Measurements from ENCODE around the gene PDXK.

Gene PDXK

DNA sequence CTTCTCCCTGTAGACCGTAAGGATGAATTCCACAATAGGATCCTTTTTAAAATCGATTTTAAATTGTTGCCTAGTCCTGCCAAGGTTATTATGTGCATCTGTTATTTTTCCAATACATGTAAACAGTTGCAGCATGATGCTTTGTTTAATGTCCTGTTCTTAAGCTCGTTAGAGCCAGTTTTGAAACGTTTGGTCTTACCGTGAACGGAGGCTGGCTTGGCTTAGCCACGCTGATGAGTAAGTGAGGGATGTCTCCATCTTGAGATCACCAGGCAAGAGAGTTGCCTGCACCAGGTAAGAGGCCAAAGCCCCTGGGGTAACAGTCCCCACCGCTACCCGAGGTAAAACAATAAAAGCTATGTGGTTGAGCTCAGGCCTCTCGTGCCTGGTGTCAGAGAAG lies 39.9 kb downstream of the PDXK start:
- DNase-seq (ENCODE audit: low read depth): no peak
- TF ChIP-seq, protein P1, sequence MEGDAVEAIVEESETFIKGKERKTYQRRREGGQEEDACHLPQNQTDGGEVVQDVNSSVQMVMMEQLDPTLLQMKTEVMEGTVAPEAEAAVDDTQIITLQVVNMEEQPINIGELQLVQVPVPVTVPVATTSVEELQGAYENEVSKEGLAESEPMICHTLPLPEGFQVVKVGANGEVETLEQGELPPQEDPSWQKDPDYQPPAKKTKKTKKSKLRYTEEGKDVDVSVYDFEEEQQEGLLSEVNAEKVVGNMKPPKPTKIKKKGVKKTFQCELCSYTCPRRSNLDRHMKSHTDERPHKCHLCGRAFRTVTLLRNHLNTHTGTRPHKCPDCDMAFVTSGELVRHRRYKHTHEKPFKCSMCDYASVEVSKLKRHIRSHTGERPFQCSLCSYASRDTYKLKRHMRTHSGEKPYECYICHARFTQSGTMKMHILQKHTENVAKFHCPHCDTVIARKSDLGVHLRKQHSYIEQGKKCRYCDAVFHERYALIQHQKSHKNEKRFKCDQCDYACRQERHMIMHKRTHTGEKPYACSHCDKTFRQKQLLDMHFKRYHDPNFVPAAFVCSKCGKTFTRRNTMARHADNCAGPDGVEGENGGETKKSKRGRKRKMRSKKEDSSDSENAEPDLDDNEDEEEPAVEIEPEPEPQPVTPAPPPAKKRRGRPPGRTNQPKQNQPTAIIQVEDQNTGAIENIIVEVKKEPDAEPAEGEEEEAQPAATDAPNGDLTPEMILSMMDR (IDR thresholded peaks at IDR 0.05; ENCODE audit: control insufficient read depth, extremely low read depth, insufficient read depth): no peak
- no peak overlapping the region for H3K4me3 ChIP-seq (ENCODE audit: low read depth, low read length)

- no peak for DNase-seq (ENCODE audit: low read depth)
- TF ChIP-seq, protein P1 (IDR thresholded peaks at IDR 0.05; ENCODE audit: control insufficient read depth, extremely low read depth, insufficient read depth): no peak
- no peak overlapping the region for H3K4me3 ChIP-seq (ENCODE audit: low read depth, low read length)
Measured at GRCh38 chr21:43759651-43760050, 40.7 kb downstream of the PDXK start.

- no peak overlapping the region for H3K4me3 ChIP-seq (ENCODE audit: low read depth, low read length)
- TF ChIP-seq, protein P1 (IDR thresholded peaks at IDR 0.05; ENCODE audit: control insufficient read depth, extremely low read depth, insufficient read depth): no peak
- no peak for DNase-seq (ENCODE audit: low read depth)
Measured at GRCh38 chr21:43760391-43760958, 41.5 kb downstream of the PDXK start.

DNA sequence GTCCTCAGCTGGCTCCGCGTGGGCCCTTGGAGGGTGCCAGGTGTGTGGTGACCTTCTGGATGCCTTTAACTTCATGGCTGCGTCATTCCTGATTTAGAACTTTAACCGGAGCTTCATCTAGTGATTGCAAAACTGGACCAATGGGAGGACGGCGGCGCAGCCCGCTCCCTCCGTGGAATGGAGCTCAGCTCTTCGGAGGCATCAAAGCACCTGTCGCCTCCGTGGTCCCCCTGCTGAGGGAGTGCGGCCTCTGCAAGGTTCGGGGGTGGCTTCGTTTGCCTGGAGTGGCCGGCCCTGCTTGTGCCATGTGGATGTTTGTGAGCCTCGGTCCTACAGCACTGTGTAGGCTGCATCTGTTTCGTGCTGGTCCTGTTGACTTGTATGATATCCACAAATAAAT lies 43.0 kb downstream of the PDXK start:
- no peak for DNase-seq (ENCODE audit: low read depth)
- H3K4me3 ChIP-seq (ENCODE audit: low read depth, low read length): no peak overlapping the region
- TF ChIP-seq, protein P1 (IDR thresholded peaks at IDR 0.05; ENCODE audit: control insufficient read depth, extremely low read depth, insufficient read depth): no peak

- no peak overlapping the region for H3K4me3 ChIP-seq (ENCODE audit: low read depth, low read length)
- DNase-seq (ENCODE audit: low read depth): no peak
- TF ChIP-seq, protein P1 (IDR thresholded peaks at IDR 0.05; ENCODE audit: control insufficient read depth, extremely low read depth, insufficient read depth): no peak
Measured at GRCh38 chr21:43762303-43763128, 43.6 kb downstream of the PDXK start.

DNA sequence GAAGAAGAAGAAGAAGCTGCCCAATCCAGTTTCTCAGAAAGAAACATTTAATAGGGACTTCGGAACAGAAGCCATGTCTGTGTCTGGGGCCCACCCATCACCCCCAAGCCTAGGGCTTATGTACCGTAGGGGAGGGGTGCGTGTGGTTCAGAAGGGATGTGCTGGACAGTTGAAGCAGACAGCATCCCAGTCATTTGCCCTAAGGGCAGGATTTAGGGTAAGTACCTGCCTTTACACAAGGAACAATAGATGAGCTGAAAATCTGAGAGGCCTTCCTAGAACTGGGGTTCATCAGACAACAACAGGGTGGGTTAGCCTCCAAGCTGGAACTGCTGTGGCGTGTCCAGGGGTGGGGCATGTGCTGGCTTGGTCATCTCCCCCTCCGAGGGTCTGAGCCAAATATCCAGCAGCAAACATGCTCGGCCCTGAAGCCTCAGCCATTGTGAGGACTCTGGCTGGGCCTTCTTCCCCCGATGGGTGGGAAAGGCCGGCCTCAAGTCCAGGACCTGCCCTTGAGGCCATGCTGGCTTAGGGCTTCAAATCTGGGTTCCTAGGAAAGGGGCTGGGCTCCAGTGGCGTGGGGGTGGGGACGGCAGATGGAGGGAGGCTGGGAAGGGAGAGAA lies 45.1 kb downstream of the PDXK start:
- no peak for DNase-seq (ENCODE audit: low read depth)
- TF ChIP-seq, protein P1 (IDR thresholded peaks at IDR 0.05; ENCODE audit: control insufficient read depth, extremely low read depth, insufficient read depth): no peak
- H3K4me3 ChIP-seq (ENCODE audit: low read depth, low read length): no peak overlapping the region
